ENCODE data around the gene RPTOR. TPM values are rescaled to one million over a fixed set of nuclear protein-coding genes. Genes with fewer than 3 reads are reported as not detected.
A peak's percentile ranks its signal among the peaks of the same experiment; 100 is the strongest.

RPTOR gene
- polyA plus RNA-seq, 1 of the 3 experiments (the other 2 are of a cell fraction): 14.9 TPM

DNA sequence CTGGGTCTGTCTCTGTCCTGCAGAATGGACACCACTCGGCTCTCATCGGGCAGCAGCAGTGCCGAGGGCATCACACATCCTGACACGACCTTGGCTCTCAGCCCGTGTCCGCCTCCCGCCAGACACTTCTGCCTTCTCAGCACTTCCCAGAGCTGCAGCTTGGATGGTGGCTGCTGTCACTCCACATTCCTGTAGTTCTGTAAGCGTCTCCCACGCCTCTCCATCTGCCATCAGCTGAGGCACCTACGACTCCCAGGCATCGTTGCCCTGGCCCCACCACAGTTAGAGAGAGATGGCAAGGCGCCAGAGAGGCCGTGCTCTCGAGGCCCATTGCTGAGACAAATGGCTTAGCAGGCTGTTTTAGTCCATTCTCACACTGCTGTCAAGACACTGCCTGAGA lies 251.1 kb downstream of the RPTOR start (continued):
- TF ChIP-seq, protein P1, sequence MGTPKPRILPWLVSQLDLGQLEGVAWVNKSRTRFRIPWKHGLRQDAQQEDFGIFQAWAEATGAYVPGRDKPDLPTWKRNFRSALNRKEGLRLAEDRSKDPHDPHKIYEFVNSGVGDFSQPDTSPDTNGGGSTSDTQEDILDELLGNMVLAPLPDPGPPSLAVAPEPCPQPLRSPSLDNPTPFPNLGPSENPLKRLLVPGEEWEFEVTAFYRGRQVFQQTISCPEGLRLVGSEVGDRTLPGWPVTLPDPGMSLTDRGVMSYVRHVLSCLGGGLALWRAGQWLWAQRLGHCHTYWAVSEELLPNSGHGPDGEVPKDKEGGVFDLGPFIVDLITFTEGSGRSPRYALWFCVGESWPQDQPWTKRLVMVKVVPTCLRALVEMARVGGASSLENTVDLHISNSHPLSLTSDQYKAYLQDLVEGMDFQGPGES (IDR thresholded peaks at IDR 0.05; ENCODE audit: low read depth, low read length): no peak
- no peak for TF ChIP-seq FOXM1 (IDR thresholded peaks at IDR 0.05; ENCODE audit: low read depth)
- peak in 1 of 2 experiments; percentile 48; a peak in 1 of 4 replicates for TF ChIP-seq EP300 (IDR thresholded peaks at IDR 0.05; ENCODE audit: borderline replicate concordance in 1 of 2, low read depth in 1 of 2, low read length in 1 of 2)
- TF ChIP-seq GABPA (IDR thresholded peaks at IDR 0.05; ENCODE audit: low read depth): no peak
- TF ChIP-seq, protein P2, sequence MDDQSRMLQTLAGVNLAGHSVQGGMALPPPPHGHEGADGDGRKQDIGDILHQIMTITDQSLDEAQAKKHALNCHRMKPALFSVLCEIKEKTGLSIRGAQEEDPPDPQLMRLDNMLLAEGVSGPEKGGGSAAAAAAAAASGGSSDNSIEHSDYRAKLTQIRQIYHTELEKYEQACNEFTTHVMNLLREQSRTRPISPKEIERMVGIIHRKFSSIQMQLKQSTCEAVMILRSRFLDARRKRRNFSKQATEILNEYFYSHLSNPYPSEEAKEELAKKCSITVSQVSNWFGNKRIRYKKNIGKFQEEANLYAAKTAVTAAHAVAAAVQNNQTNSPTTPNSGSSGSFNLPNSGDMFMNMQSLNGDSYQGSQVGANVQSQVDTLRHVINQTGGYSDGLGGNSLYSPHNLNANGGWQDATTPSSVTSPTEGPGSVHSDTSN (IDR thresholded peaks at IDR 0.05): no peak
- no peak for TF ChIP-seq RXRA (IDR thresholded peaks at IDR 0.05; ENCODE audit: borderline replicate concordance, low read depth)
- no peak for TF ChIP-seq TEAD4 (IDR thresholded peaks at IDR 0.05; ENCODE audit: borderline replicate concordance, insufficient read depth)
- TF ChIP-seq TCF12 (IDR thresholded peaks at IDR 0.05): no peak
- 0 out of 2 replicates have a peak, but pooled peaks have one; percentile 18 for TF ChIP-seq SMC3 (IDR thresholded peaks at IDR 0.05; ENCODE audit: low read depth, low read length)
- TF ChIP-seq, protein P3, sequence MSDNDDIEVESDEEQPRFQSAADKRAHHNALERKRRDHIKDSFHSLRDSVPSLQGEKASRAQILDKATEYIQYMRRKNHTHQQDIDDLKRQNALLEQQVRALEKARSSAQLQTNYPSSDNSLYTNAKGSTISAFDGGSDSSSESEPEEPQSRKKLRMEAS (IDR thresholded peaks at IDR 0.05; ENCODE audit: low read depth): no peak
- no peak for TF ChIP-seq YY1 (IDR thresholded peaks at IDR 0.05; ENCODE audit: low read depth)
- peak; percentile 73 for TF ChIP-seq MXI1 (IDR thresholded peaks at IDR 0.05; ENCODE audit: low read depth, low read length)
- no peak for TF ChIP-seq POLR2AphosphoS5 (IDR thresholded peaks at IDR 0.05; ENCODE audit: low read depth, low read length)
- TF ChIP-seq, protein P4, sequence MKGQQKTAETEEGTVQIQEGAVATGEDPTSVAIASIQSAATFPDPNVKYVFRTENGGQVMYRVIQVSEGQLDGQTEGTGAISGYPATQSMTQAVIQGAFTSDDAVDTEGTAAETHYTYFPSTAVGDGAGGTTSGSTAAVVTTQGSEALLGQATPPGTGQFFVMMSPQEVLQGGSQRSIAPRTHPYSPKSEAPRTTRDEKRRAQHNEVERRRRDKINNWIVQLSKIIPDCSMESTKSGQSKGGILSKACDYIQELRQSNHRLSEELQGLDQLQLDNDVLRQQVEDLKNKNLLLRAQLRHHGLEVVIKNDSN (IDR thresholded peaks at IDR 0.05; ENCODE audit: borderline replicate concordance, low read depth): no peak
- TF ChIP-seq NFIC (IDR thresholded peaks at IDR 0.05; ENCODE audit: borderline replicate concordance): no peak
- no peak for TF ChIP-seq RFX5 (IDR thresholded peaks at IDR 0.05; ENCODE audit: low read length)

DNA sequence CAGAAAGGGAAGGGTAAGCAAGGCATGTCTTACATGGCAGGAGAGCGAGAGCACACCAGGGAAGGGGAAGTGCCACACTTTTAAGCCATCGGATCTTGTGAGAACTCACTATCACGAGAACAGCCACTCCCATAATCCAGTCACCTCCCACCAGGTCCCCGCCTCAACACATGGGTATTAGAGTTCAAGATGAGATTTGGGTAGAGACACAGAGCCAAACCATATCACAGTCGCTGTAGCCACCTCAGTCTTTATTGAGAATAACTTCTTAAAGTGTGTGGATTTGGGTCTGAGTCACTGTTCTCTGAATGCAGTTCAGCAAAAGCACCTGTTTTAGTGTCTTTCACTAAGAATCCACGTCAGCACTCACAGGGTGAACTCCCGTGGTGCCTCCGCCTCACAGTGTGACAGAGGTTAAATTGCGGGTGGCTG lies 251.8 kb downstream of the RPTOR start:
- Histone ChIP-seq H3K9me3 (no peaks in the 10 kb centered on the region), H3K36me3 (replicated peaks in 1 of 2; ENCODE audit: control insufficient read depth in 1 of 2, insufficient read depth in 2 of 2, low read length in 1 of 2) (no peaks in the 10 kb centered on the region), H3F3A (replicated peaks; ENCODE audit: insufficient read depth) (peaks cover 8% of the 10 kb centered on the region), H3K79me2 (ENCODE audit: insufficient read depth) (no peaks in the 10 kb centered on the region), H3K4me2 (no peak overlapping the region), H2AFZ (ENCODE audit: low read depth) (no peak overlapping the region), H4K20me1 (ENCODE audit: insufficient read depth) (no peaks in the 10 kb centered on the region), H3K4me1 (ENCODE audit: control insufficient read depth in 1 of 2, insufficient read depth in 2 of 2, low read depth in 1 of 2, low read length in 1 of 2) (peaks cover 28 to 41% of the 10 kb centered on the region in 2 experiments), H3K27ac (ENCODE audit: low read depth in 2 of 2, low read length in 1 of 2) (peak overlapping the region in 1 of 2 experiments; percentile 81; a peak in 1 of 4 replicates), H3K4me3 (ENCODE audit: low read depth in 2 of 2, low read length in 1 of 2) (no peak overlapping the region), H3K27me3 (ENCODE audit: insufficient read depth) (no peaks in the 10 kb centered on the region), H3K9ac (no peak overlapping the region), H3K9me2 (no peaks in the 10 kb centered on the region)
- no peak for DNase-seq
- ChIA-PET CTCF (interaction anchor here (1.2 to 1.3 kb wide), 2 partner anchors 11 to 31 kb away, joined by 3 to 5 read pairs; no protein-coding TSS in a partner anchor), POLR2A (no interaction called here)
- WGBS (ENCODE audit: low lambda C conversion rate): 100% methylated on average over 9 of the region's 9 CpGs
- no peak for TF ChIP-seq POLR2AphosphoS5 (IDR thresholded peaks at IDR 0.05; ENCODE audit: low read depth, low read length)
- TF ChIP-seq, protein P5, sequence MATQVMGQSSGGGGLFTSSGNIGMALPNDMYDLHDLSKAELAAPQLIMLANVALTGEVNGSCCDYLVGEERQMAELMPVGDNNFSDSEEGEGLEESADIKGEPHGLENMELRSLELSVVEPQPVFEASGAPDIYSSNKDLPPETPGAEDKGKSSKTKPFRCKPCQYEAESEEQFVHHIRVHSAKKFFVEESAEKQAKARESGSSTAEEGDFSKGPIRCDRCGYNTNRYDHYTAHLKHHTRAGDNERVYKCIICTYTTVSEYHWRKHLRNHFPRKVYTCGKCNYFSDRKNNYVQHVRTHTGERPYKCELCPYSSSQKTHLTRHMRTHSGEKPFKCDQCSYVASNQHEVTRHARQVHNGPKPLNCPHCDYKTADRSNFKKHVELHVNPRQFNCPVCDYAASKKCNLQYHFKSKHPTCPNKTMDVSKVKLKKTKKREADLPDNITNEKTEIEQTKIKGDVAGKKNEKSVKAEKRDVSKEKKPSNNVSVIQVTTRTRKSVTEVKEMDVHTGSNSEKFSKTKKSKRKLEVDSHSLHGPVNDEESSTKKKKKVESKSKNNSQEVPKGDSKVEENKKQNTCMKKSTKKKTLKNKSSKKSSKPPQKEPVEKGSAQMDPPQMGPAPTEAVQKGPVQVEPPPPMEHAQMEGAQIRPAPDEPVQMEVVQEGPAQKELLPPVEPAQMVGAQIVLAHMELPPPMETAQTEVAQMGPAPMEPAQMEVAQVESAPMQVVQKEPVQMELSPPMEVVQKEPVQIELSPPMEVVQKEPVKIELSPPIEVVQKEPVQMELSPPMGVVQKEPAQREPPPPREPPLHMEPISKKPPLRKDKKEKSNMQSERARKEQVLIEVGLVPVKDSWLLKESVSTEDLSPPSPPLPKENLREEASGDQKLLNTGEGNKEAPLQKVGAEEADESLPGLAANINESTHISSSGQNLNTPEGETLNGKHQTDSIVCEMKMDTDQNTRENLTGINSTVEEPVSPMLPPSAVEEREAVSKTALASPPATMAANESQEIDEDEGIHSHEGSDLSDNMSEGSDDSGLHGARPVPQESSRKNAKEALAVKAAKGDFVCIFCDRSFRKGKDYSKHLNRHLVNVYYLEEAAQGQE (IDR thresholded peaks at IDR 0.05; ENCODE audit: low read depth, low read length): no peak
- no peak for TF ChIP-seq ELF1 (IDR thresholded peaks at IDR 0.05)
- TF ChIP-seq TEAD4 (IDR thresholded peaks at IDR 0.05; ENCODE audit: borderline replicate concordance, insufficient read depth): no peak
- no peak for TF ChIP-seq SIN3A (IDR thresholded peaks at IDR 0.05; ENCODE audit: borderline replicate concordance, low read depth, low read length)
- TF ChIP-seq SMC3 (IDR thresholded peaks at IDR 0.05; ENCODE audit: low read depth, low read length): no peak
- TF ChIP-seq RFX5 (IDR thresholded peaks at IDR 0.05; ENCODE audit: low read length): no peak
- TF ChIP-seq RCOR1 (IDR thresholded peaks at IDR 0.05; ENCODE audit: low read length): no peak
- TF ChIP-seq GATA2 (CRISPR knock-in tag; IDR thresholded peaks at IDR 0.05): no peak
- no peak for TF ChIP-seq JUND (IDR thresholded peaks at IDR 0.05)
- no peak for TF ChIP-seq FOXM1 (IDR thresholded peaks at IDR 0.05; ENCODE audit: low read depth)
- TF ChIP-seq, protein P6, sequence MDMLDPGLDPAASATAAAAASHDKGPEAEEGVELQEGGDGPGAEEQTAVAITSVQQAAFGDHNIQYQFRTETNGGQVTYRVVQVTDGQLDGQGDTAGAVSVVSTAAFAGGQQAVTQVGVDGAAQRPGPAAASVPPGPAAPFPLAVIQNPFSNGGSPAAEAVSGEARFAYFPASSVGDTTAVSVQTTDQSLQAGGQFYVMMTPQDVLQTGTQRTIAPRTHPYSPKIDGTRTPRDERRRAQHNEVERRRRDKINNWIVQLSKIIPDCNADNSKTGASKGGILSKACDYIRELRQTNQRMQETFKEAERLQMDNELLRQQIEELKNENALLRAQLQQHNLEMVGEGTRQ (IDR thresholded peaks at IDR 0.05; ENCODE audit: borderline replicate concordance, low read depth, low read length): no peak
- TF ChIP-seq RXRA (IDR thresholded peaks at IDR 0.05; ENCODE audit: borderline replicate concordance, low read depth): no peak
- TF ChIP-seq, protein P3 (IDR thresholded peaks at IDR 0.05; ENCODE audit: low read depth): no peak
- TF ChIP-seq NRF1 (IDR thresholded peaks at IDR 0.05; ENCODE audit: low read depth, low read length): no peak
